NOMO-1 treated with dmso at 0.1 percent for 144 hours (cell line): ENCODE data around the gene HOXB1.
"Not testable (repeated sequence)": the region's sequence is repeated elsewhere in the genome, so short reads cannot be mapped to it uniquely, and the experiment has no call there.

Experiments
- DNase-seq: peaks from one replicate; lab custom pipeline; 2025; ENCODE audit not compliant: unreplicated experiment; lab: John Stamatoyannopoulos, UW

Gene HOXB1

DNA sequence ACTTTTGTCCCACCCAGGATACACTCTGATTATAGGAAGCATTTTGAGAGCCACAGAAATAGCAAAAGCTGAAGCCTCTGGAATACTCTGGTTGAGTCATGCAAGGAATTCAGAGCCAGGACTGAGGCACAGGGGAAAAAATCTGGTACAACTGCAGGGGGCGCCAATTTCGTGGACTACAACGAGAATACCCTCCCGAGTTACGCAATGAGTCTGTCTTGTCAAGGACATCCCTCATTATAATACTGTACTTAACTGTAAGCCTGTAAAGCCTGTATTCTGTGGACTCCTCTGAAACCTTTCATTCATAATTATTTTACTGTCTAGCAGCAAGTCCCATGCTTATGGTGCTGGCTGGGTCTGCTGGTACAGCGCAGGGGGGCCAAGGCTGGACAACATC, 7.8 kb downstream of the HOXB1 start:
- no peak for DNase-seq

DNA sequence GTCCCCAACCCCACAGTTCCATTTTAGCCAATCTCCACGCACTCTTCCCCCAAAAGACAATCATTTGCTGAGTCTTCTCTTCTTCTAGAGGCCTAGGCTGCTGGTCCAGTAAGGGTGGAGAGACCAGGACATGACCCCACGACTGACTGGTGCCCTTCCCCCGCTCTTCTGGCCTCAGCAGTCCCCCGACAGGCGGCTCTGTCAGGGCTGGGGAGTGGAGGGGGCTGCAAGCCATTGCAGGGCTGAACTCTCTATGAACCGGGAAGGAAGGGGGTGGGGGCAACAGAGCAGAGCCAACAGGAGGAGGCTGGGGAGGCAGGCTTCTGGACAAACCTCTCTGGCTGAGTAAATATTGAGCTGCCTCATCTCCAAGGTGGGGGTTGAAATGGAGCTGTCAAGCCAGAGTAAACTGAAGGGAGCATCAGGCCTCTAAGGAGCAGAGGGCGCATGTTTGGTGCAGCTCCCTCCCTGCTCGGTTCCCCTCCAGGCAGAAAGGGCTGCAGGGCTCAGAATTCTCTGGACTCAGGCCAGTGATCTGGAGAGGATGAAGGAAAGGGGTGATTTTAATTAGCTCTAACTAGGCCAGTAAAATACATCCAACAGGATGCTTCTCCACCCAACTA, 8.7 kb downstream of the HOXB1 start:
- no peak for DNase-seq

DNA sequence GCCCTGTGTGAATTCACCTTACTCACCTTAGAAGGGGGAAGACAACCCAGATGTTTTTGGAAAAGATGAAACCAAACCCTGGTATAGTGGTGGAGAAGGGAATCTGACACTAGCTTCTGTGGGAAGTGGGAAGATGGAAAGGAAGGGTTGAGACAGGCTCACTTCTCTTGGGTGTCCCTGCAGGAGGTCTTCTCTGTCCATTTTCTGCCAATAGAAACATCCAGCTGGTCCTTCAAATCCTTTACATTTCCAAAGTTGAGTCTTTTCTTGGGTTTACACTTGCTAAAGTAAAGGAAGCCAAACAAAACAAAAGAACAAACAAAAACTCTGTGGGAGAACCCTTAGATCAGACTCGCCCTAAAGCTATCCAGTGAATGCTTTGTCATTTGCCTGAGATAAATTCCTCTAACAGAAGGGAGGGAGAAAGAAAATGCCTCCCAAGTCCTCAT, 10.2 kb downstream of the HOXB1 start:
- no peak for DNase-seq

DNA sequence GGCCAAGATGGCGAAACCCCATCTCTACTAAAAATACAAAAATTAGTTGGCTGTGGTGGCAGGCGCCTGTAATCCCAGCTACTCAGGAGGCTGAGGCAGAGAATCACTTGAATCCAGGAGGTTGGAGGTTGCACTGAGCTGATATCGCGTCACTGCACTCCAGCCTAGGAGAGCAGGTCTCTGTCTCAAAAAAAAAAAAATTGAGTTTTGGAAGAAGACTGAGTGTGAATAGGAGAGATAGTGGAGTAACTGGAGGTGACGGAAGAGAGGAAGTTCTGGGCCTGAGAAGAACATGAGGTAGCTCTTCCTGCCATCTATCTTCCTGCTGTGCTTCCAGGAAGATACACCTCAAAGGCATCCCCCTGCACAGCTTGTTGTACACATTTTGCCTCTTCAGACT, 11.4 kb downstream of the HOXB1 start:
- no peak for DNase-seq

DNA sequence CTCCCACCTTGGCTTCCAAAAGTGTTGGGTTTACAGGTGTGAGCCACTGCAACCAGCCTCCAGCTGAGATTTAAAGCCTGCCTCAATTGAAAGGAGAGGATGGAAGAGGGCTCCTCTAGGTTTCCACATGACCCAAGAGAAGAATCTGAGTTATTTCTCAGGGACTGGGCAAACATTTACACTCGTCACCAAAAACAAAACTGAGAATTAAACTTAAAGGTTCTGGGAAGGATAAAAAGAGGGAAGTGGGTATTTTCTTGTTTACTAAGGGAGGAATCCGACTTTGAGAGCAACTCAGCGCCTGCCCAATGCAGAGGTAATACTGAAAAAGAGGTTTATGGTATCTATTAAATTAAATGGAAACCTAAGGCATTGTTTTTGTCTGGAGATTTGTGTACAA, 13.3 kb downstream of the HOXB1 start:
- no peak for DNase-seq

DNA sequence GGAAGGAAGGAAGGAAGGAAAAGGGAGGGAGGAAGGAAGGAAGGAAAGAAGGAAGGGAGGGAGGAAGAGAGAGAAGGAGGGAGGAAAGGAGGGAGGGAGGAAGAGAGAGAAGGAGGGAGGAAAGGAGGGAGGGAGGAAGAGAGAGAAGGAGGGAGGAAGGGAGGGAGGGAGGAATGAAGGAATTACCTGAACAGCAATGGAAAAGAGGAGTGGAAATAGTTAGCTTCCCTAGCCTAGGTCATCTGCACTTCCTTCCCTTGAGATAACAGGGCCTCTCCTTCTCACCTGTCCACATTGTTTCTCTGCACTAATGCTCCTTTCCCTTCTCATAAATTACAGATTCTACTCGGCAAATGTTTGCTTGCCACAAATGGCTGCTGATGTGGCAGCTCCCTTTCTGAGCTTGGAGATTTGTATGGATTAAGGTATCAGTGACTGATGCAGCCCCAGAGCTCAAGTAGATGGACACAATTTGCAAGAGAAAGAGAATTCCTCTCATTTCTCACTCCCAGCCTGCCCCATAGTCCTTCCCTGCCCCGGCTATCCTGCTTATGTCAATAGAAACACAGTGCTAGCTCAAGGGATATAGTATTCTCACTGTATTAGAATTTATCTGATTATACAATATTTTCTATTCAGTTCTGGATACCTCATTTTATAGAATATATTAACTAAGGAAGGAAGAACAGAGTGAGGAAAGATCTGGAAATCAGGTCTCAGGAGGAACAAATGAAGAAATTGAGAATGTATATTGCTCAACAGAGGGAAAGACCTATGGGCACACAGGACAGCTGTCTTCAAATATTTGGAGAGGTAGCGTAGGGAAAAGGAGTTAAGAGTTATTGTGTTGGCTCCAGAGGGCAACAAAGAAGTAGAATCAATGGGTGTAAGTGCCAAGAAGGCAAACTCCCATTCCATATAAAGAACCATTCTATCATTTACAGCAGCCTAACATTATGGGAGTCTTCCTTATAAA, 14.6 kb downstream of the HOXB1 start:
- DNase-seq: no peak

DNA sequence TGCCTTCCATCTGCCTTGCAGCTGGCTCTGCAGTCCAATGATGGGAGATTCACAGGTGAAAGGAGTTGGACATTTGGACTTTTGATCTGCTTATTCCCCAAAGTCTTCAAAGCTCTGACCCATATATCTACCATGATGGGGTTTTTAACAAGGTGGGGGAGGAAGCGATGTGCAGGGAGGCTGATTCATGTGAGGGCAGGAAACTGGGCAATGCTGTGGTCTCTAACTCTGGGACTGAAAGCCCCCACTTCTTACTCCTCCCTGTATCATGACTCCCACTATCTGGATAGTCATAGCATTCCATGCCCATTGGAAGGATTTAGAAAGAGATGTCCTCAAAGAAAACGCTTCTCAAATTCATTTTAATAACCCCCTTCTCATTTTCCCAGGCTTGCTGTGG, 16.3 kb downstream of the HOXB1 start:
- no peak for DNase-seq

DNA sequence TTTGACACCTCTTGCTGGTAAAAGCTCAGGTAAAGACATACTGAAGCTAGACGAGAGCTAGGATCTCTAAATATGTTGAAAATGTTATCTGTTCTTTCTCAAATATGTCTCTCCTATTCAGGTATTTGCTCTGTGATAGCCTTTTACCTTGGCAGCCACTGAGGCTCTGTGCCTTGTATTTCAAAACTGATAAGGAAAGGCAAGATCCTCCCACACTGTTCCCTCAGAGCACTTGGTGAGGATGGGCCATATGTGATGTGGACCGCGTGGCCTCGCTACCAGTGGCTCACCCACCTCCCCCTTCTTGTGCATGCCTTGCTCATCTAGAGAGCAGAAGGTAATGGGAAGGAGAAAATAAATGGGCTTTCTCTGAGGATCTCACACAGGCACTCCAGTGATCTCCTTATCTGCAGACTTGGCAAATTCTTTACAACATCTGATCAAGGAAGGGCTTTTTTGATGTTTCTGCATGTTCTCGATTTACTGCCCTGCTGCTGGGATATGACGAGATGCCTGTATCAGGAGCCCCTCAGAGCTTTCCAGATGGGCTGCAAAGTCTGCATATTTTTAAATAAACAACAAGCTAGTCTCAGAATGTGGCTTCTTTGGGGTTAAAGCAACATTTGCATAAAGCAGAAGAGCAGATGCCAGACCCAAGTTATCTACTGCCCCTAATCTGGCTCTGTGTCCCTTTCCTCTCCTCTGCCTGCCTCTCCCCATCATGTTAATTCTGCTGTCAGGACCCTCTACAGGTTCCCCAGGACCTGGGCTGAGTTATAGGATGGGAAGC, 16.9 kb downstream of the HOXB1 start:
- DNase-seq: no peak

DNA sequence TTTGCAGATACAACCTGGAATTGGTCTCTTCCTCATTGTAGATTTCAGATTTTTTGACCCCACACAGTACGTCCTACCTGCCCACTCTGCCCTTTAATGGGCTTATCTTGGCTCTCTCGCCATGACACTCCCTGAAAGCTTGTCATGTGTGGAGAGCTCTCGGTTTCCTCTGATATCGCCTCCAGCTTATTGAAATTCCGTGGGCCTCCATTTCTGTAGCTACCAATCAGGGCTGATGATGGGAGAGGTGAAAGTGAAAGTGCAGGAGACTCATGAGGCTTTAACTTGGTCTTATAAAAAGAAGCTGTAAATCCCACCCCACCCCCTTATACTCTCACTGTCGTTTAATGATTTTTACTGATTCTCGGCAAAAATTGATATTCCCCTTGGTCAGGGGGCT, 17.7 kb downstream of the HOXB1 start:
- no peak for DNase-seq

DNA sequence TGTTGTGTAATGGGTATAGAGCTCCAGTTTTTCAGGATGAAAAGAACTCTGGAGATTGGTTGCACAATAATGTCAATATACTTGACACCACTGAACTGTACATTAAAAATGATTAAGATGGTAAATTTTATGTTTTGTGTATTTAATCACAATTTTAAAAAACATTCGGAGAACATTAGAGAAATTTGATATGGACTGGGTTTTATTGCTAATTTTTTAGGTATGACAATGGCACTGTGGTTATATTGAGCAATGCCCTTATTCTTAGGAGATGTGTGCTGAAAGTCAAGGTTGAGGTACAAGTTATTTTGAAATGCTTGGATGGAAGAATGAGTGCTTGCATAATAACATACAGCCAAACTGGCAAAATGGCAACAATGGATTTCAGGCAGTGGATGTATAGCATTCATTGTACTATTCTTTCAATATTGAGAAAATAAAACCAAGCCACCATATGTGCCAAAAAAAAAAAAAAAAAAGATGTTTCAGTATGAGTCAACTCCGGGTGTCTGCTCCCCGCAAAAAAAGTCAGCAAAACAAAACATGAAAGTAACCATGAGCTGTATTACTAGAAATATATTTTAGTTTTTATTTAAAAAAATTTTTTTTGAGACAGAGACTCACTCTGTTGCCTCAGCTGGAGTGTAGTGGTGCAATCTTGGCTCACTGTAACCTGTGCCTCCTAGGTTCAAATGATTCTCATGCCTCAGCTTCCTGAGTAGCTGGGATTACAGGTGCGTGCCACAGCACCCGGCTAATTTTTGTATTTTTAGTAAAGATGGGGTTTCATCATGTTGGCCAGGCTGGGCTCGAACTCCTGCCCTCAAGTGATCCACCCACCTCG, 19.8 kb downstream of the HOXB1 start:
- no peak for DNase-seq

DNA sequence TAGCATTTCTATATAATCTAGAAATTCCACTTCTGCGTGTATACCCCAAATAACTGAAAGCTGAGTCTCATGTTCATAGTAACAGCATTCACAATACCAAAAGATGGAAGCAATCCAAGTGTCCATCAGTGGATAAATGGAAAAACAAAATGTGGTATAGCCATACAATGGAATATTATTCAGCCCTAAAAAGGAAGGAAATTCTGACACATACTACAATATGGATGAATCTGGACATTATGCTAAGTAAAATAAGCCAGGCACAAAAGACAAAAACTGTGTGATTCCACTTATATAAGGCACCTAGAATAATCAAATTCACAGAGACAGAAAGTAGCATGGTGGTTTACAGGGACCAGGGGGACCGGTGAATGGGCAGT, 20.4 kb downstream of the HOXB1 start:
- DNase-seq: no peak

DNA sequence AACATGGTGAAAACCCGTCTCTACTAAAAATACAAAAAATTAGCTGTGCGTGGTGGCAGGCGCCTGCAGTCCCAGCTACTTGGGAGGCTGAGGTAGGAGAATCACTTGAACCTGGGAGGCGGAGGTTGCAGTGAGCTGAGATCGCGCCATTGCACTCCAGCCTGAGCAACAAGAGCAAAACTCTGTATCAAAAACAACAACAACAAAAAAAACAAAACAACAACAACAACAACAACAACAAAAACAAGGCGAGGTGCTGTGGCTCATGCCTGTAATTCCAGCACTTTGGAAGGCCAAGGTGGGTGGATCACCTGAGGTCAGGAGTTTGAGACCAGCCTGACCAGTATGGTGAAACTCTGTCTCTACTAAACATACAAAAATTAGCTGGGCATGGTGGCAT, 21.1 kb downstream of the HOXB1 start:
- not testable (repeated sequence) for DNase-seq

DNA sequence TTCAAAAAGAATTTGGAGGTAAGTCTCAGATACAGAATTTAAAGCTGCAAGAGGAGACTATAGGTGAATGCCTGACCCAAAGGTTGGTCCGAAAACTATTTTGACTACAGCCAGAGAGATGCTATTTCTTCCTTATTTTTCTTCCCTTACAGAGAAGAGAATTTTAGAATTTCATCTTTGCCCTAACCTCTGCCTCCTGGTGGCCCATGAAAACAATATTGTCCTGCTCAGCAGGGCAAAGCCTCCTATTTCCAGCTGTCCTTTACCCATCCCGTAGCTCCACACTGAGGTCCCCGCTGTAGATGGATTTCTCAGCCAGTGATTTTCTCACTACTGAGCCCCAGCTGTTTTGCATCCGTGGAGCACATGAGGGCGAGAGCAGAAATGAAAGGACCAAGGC, 24.6 kb downstream of the HOXB1 start:
- DNase-seq: no peak

DNA sequence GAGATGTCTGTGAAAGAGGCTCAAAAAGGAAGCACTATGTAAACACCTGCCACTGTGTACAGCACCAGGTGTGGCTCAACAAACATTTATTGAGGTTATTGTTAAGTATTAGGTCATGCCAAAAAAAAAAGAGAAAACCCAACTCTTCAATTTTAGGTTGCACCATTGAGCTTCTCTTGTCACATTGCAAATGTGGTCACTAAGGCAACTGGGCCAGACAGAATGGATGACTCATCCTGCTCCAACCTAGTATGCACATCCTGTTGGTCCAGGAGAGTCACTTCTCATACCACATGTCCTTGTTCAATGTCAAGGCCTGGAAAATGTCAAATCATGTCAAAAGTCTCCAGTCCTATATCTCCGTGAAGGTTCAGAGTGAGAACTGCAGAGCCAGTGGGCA, 25.0 kb downstream of the HOXB1 start:
- DNase-seq: peak; percentile 52

DNA sequence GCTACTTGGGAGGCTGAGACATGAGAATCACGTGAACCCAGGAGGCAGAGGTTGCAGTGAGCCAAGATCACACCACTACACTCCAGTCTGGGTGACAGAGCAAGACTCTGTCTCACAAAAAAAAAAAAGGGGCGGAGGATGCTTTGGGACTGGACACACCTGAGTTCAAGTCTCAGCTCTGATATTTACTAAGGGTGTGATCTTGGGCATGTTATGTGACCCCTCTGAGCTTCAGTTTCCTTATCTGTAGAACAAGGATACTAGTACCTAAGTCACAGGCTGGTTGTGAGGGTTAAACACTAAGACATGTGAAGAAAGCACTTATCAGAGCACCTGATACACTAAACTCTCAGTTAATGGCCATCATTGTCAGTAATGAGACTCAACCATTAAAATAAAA, 25.9 kb downstream of the HOXB1 start:
- no peak for DNase-seq

DNA sequence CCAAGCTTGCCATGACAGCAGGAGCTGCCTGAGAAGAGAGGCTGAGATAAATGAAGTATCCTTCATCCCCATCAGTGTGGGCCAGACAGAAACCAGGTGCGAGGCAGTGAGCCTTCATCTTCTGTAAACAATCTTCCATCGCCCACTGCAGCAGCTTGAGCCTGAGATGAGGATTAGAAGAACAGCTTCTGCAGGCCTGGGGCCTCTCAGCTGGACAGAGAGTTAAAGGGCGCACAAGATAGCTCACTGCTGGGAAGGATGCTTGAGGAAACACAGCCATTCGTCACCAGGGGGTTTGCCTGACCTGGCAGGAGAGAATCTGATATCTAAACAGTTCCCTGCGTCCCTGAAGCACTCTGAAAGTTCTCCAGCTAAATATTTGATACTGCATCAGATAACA, 27.1 kb downstream of the HOXB1 start:
- DNase-seq: no peak

DNA sequence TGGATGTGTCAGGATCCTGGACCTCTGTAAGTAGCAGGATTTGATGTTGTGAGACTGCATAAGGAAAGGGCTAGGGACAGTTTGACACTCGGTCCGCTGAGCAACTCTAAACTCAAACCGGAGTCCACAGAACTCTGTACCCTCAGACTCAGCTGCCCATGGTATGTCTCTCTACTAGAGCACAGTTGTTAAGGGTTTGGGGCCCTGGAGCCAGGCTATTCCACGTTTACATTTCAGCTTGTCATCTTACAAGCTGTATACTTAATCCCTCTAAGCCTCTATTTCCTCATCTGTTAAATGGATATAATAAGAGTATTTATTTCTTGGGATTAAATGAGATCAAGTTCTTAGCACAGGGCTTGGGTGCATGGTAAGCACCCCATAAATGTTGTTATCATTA, 27.9 kb downstream of the HOXB1 start:
- DNase-seq: no peak

DNA sequence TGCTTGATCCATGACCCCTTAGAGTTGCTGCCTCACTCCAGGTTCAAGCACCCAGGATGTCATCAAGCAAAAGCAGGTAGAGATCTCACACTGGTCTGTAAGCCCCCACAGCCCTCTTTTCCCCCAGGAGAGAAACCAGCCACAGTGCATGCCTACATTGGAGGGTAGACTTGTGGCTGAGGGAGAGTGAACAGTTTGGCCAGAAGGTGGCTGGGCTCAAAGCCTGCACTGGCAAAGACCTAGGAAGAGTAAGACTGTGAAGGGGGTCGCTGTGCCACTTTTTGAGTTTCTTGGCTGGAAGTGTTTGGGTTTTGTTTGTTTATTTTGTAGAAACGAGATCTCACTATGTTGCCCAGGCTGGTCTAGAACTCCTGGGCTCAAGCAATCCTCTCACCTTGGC, 28.5 kb downstream of the HOXB1 start:
- DNase-seq: no peak

DNA sequence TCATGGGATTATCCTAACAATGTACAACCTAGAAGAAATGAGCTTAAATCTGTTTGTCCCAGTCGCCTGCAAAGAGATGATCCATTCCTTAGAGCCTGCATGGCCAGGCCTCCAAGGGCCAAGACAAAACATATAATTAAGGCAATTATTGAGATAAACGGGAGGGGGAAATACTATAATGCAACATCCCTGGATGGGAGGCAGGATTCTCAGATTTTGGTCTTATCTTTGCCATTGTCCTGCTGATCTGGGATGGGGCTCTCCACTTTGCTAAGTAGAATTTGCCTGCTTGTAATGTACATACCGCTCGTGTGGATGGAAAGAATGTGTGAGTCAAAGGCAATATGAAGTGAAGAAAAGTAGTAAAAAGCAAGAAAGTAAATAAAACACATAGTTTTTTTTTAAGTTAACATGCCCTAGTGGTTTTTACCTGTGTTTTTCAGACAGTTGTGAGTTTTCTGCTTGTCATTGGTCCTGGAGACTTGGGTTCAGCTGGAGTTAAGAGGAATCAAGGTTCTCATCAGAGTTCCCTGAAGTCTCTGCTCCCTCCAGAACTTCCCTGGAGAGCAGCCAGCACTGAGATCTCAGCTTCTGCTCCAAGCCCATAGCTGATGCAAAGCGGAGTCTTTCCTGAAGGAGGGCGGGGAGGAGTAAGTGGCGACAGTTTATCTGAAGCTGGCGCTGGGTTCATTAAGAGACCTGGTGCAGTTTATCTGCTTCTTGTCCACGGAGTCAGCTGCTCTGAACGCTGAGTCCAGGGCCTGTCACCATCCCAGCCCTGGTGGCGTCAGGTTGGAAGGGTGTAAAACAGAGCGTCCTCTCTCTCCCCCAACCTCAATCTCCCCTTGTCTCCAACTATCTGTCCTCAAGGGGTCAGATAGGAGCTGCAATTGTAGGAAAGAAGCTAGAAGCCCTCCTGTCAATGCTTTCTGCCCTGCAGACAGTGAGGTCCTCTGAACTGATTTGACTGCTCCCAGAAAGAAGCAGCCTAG, 30.1 kb downstream of the HOXB1 start:
- no peak for DNase-seq
